ENCODE data around the gene GNAQ.

DNA sequence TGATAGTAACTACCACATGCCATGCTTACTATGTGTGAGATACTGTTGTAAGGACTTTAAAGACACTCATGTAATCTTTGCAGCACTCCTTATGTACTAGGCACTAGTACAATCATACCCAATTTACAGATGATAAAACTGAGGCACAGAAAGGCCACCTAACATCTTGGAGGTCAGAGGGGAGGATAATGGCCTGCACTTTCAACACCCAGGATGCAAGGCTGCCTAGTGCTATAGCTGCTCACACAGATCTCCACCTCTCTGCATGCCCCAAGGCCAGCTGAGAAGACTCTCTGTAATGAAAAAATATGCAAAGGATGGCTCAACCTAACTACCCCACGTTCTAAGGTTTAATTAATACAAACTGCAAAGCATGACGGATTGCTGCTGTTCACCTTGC lies 57.2 kb downstream of the GNAQ start:
- TF ChIP-seq, protein P1, sequence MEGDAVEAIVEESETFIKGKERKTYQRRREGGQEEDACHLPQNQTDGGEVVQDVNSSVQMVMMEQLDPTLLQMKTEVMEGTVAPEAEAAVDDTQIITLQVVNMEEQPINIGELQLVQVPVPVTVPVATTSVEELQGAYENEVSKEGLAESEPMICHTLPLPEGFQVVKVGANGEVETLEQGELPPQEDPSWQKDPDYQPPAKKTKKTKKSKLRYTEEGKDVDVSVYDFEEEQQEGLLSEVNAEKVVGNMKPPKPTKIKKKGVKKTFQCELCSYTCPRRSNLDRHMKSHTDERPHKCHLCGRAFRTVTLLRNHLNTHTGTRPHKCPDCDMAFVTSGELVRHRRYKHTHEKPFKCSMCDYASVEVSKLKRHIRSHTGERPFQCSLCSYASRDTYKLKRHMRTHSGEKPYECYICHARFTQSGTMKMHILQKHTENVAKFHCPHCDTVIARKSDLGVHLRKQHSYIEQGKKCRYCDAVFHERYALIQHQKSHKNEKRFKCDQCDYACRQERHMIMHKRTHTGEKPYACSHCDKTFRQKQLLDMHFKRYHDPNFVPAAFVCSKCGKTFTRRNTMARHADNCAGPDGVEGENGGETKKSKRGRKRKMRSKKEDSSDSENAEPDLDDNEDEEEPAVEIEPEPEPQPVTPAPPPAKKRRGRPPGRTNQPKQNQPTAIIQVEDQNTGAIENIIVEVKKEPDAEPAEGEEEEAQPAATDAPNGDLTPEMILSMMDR (IDR thresholded peaks at IDR 0.05; ENCODE audit: poor library complexity): no peak
- TF ChIP-seq EZH2 (IDR thresholded peaks at IDR 0.05; ENCODE audit: borderline replicate concordance): no peak
- no peak for TF ChIP-seq EZH2phosphoT487 (IDR thresholded peaks at IDR 0.05; ENCODE audit: low read depth, severe bottlenecking, unreplicated experiment)
